Hepatocyte (in vitro differentiated cells): ENCODE measurements around the gene MVD. TPM values are rescaled to one million over a fixed set of nuclear protein-coding genes. Genes with fewer than 3 reads are reported as not detected.

ENCODE experiments used
- DNase-seq: peaks from one replicate; pipeline ENCODE4 v3.0.0-alpha.2; 2016; ENCODE audit warnings: low spot score
- H2AFZ ChIP-seq: fragments of 200-600 bp; sonication (generic); 2 replicates; pipeline ENCODE4 v1.6.0; 2016; ENCODE audit warnings: antibody characterized with exemption, mild to moderate bottlenecking
- H3K27ac ChIP-seq: fragments of 200-600 bp; sonication (generic); 2 replicates; pipeline ENCODE4 v1.5.1; 2016; ENCODE audit warnings: mild to moderate bottlenecking
- H3K27me3 ChIP-seq: fragments of 200-600 bp; sonication (generic); 2 replicates; pipeline ENCODE4 v1.6.1; 2016
- H3K36me3 ChIP-seq: fragments of 200-600 bp; sonication (generic); replicated peaks from 2 replicates; pipeline ENCODE4 v1.5.1; 2016; ENCODE audit warnings: low read depth; ENCODE audit not compliant: insufficient read depth
- H3K4me1 ChIP-seq: fragments of 200-600 bp; sonication (generic); 2 replicates; pipeline ENCODE4 v1.5.1; 2016; ENCODE audit warnings: mild to moderate bottlenecking, moderate library complexity; ENCODE audit not compliant: insufficient read depth
- H3K4me2 ChIP-seq: fragments of 200-600 bp; sonication (generic); 2 replicates; pipeline ENCODE4 v1.6.0; 2016
- H3K4me3 ChIP-seq: fragments of 200-600 bp; sonication (generic); 2 replicates; pipeline ENCODE4 v1.5.1; 2016; ENCODE audit warnings: mild to moderate bottlenecking
- H3K79me2 ChIP-seq: fragments of 200-600 bp; sonication (generic); 2 replicates; pipeline ENCODE4 v1.6.0; 2017; ENCODE audit warnings: mild to moderate bottlenecking
- H3K9me2 ChIP-seq: fragments of 200-600 bp; sonication (generic); replicated peaks from 2 replicates; pipeline ENCODE4 v1.6.0; 2017; ENCODE audit warnings: mild to moderate bottlenecking; ENCODE audit not compliant: insufficient read depth
- H3K9me3 ChIP-seq: fragments of 200-600 bp; sonication (generic); 2 replicates; pipeline ENCODE4 v1.5.1; 2016; ENCODE audit warnings: low read depth, mild to moderate bottlenecking
- H4K20me1 ChIP-seq: fragments of 200-600 bp; sonication (generic); 2 replicates; pipeline ENCODE4 v1.6.0; 2016; ENCODE audit warnings: mild to moderate bottlenecking; ENCODE audit not compliant: insufficient read depth, poor library complexity, severe bottlenecking
- CTCF ChIP-seq: fragments of 200-600 bp; sonication (generic); IDR thresholded peaks from 2 replicates; pipeline ENCODE4 v1.5.1; 2016; ENCODE audit warnings: antibody characterized with exemption, mild to moderate bottlenecking; ENCODE audit not compliant: poor library complexity
- EZH2 ChIP-seq: fragments of 200-600 bp; sonication (generic); IDR thresholded peaks from 2 replicates; pipeline ENCODE4 v1.6.1; 2016; ENCODE audit warnings: antibody characterized with exemption, mild to moderate bottlenecking, borderline replicate concordance
- EZH2phosphoT487 ChIP-seq: fragments of 200-600 bp; sonication (generic); IDR thresholded peaks from one replicate; pipeline ENCODE4 v1.6.1; 2018; ENCODE audit warnings: antibody characterized with exemption, mild to moderate bottlenecking, low read depth, moderate library complexity; ENCODE audit not compliant: unreplicated experiment, severe bottlenecking
- WGBS: methylation state at CpG from one replicate; pipeline ENCODE4 v1.1.6; 2016; ENCODE audit warnings: low lambda C conversion rate; ENCODE audit errors: missing lambda C conversion rate; 5-methylcytosine and 5-hydroxymethylcytosine counted together
- polyA plus RNA-seq: library from polyadenylated mRNA; unstranded; fragments of >200 nt; fragmentation: Nextera tagmentation; extraction: Ambion mirVana; gene quantifications from 2 replicates; pipeline ENCODE4 v1.2.1, GENCODE V29; 2016
- total RNA-seq: library from RNA; depleted of rRNA; stranded (reverse); fragments of >200 nt; gene quantifications from 2 replicates; pipeline ENCODE4 v1.2.3, GENCODE V29; 2014

Gene MVD
- total and polyA plus RNA-seq, 2 experiments from 2014 or later = 71.9 to 152 TPM

GRCh38 chr16:88655733-88656281 is 7.1 kb downstream of the MVD start:
- Histone ChIP-seq H3K79me2 (peaks cover 20% of the 10 kb centered on the region), H3K9me2 (no peaks in the 10 kb centered on the region), H3K36me3 (no peaks in the 10 kb centered on the region), H3K4me3 (no peak overlapping the region), H3K4me2 (no peak overlapping the region), H3K9me3 (no peaks in the 10 kb centered on the region), H3K4me1 (peaks cover 15% of the 10 kb centered on the region), H3K27me3 (no peaks in the 10 kb centered on the region), H4K20me1 (peaks cover 21% of the 10 kb centered on the region), H2AFZ (no peak overlapping the region), H3K27ac (no peak overlapping the region)
- TF ChIP-seq EZH2 = no peak
- no peak for TF ChIP-seq EZH2phosphoT487
- no peak for TF ChIP-seq CTCF
- no peak for DNase-seq
- WGBS = 89% methylated on average over 26 of the region's 29 CpGs

- 95% methylated on average over 46 of the region's 50 CpGs for WGBS
- TF ChIP-seq EZH2 (no peak), CTCF (no peak), EZH2phosphoT487 (no peak)
- peaks cover 16% of the 10 kb centered on the region for H4K20me1 ChIP-seq
- no peak overlapping the region for H3K4me2 ChIP-seq
- no peak overlapping the region for H3K4me3 ChIP-seq
- H3K9me2 ChIP-seq = no peaks in the 10 kb centered on the region
- peaks cover 12% of the 10 kb centered on the region for H3K4me1 ChIP-seq
- no peaks in the 10 kb centered on the region for H3K36me3 ChIP-seq
- H3K9me3 ChIP-seq = no peaks in the 10 kb centered on the region
- H2AFZ ChIP-seq = no peak overlapping the region
- DNase-seq = no peak
- no peak overlapping the region for H3K27ac ChIP-seq
- peaks cover 14% of the 10 kb centered on the region for H3K79me2 ChIP-seq
- H3K27me3 ChIP-seq = no peaks in the 10 kb centered on the region
Measured at GRCh38 chr16:88655053-88655732, 7.7 kb downstream of the MVD start.

GRCh38 chr16:88654363-88655052 is 8.4 kb downstream of the MVD start:
- H2AFZ ChIP-seq = no peak overlapping the region
- H3K79me2 ChIP-seq = peaks cover 15% of the 10 kb centered on the region
- no peak for TF ChIP-seq EZH2phosphoT487
- TF ChIP-seq CTCF = no peak
- no peak for TF ChIP-seq EZH2
- H3K9me3 ChIP-seq = no peaks in the 10 kb centered on the region
- H3K4me3 ChIP-seq = no peak overlapping the region
- DNase-seq = no peak
- peaks cover 12% of the 10 kb centered on the region for H3K4me1 ChIP-seq
- no peak overlapping the region for H3K4me2 ChIP-seq
- no peaks in the 10 kb centered on the region for H3K27me3 ChIP-seq
- H3K9me2 ChIP-seq = no peaks in the 10 kb centered on the region
- H4K20me1 ChIP-seq = peaks cover 11% of the 10 kb centered on the region
- no peak overlapping the region for H3K27ac ChIP-seq
- H3K36me3 ChIP-seq = no peaks in the 10 kb centered on the region
- 95% methylated on average over 27 of the region's 28 CpGs for WGBS
